OCI-LY3 (cell line): Measurements from ENCODE around the gene ADD1.

ENCODE experiments used
- CTCF ChIP-seq: fragments of 200-600, 300-600 bp; sonication (generic); IDR thresholded peaks from 2 replicates; pipeline ENCODE4 v1.5.1; 2014; ENCODE audit warnings: antibody characterized with exemption, low read length, low read depth
- EZH2phosphoT487 ChIP-seq: fragments of 200-600 bp; shearing (Covaris generic); IDR thresholded peaks from 2 replicates; pipeline ENCODE4 v1.6.1; 2018; ENCODE audit warnings: antibody characterized with exemption, mixed run types, low read depth

- TF ChIP-seq CTCF (no peak), EZH2phosphoT487 (no peak)
Observed at GRCh38 chr4:2881431-2881830, 37.8 kb downstream of the ADD1 start.
